Neural cell (in vitro differentiated cells): ENCODE results near the gene FAM83G. TPM values are rescaled to one million over a fixed set of nuclear protein-coding genes. Genes with fewer than 3 reads are reported as not detected.

ENCODE experiments used
- H2AFZ ChIP-seq: fragments of 200-600, 300-800 bp; sonication (generic), shearing (Covaris generic); 2 replicates; pipeline ENCODE4 v1.6.0; 2014; ENCODE audit warnings: low read depth, mild to moderate bottlenecking, antibody characterized with exemption, low read length, moderate library complexity
- H3F3A ChIP-seq: fragments of 200-600 bp; shearing (Covaris generic); 2 replicates; pipeline ENCODE4 v1.6.1; 2016; ENCODE audit warnings: mild to moderate bottlenecking, moderate library complexity, mixed read lengths, antibody characterized with exemption, low read length; ENCODE audit not compliant: insufficient read depth, poor library complexity, severe bottlenecking
- H3K27ac ChIP-seq: fragments of 200-600, 300-800 bp; sonication (generic), shearing (Covaris generic); 2 replicates; pipeline ENCODE4 v1.5.1; 2014; ENCODE audit warnings: mild to moderate bottlenecking, low read length, moderate library complexity
- H3K27me3 ChIP-seq: fragments of 300-800, 200-600 bp; sonication (generic), shearing (Covaris generic); 2 replicates; pipeline ENCODE4 v1.6.0; 2014; ENCODE audit warnings: mild to moderate bottlenecking, low read depth, low read length, moderate library complexity; ENCODE audit not compliant: insufficient read depth
- H3K36me3 ChIP-seq: fragments of 300-800, 200-600 bp; sonication (generic), shearing (Covaris generic); 2 replicates; pipeline ENCODE4 v1.5.1; 2014; ENCODE audit warnings: mild to moderate bottlenecking, antibody characterized with exemption, low read length, moderate library complexity; ENCODE audit not compliant: insufficient read depth
- H3K4me2 ChIP-seq: fragments of 300-800, 200-600 bp; sonication (generic), shearing (Covaris generic); 2 replicates; pipeline ENCODE4 v1.6.0; 2014; ENCODE audit warnings: mild to moderate bottlenecking, low read length
- H3K4me3 ChIP-seq: fragments of 300-800, 200-600 bp; sonication (generic), shearing (Covaris generic); 2 replicates; pipeline ENCODE4 v1.5.1; 2014; ENCODE audit warnings: mild to moderate bottlenecking, low read length, moderate library complexity
- H3K79me2 ChIP-seq: fragments of 200-600 bp; shearing (Covaris generic); replicated peaks from 2 replicates; pipeline ENCODE4 v1.6.0; 2014; ENCODE audit warnings: mild to moderate bottlenecking, low read length, moderate library complexity; ENCODE audit not compliant: insufficient read depth
- H3K9ac ChIP-seq: fragments of 300-800, 200-600 bp; sonication (generic), shearing (Covaris generic); 2 replicates; pipeline ENCODE4 v1.6.1; 2016; ENCODE audit warnings: mild to moderate bottlenecking, low read length, mixed read lengths
- H3K9me2 ChIP-seq: fragments of 200-600 bp; shearing (Covaris generic); 2 replicates; pipeline ENCODE4 v1.6.1; 2016; ENCODE audit warnings: mild to moderate bottlenecking, low read length, mixed read lengths; ENCODE audit not compliant: insufficient read depth
- H3K9me3 ChIP-seq: fragments of 200-600, 300-800 bp; sonication (generic), shearing (Covaris generic); 2 replicates; pipeline ENCODE4 v1.6.1; 2016; ENCODE audit warnings: mild to moderate bottlenecking, mixed run types, low read length, moderate library complexity, mixed read lengths
- H4K20me1 ChIP-seq: fragments of 200-600 bp; shearing (Covaris generic); 2 replicates; pipeline ENCODE4 v1.6.1; 2016; ENCODE audit warnings: mild to moderate bottlenecking, mixed run types; ENCODE audit not compliant: insufficient read depth
- CTCF ChIP-seq: fragments of 450-650 bp; IDR thresholded peaks from 2 replicates; pipeline ENCODE4 v1.5.1; 2014; ENCODE audit warnings: antibody characterized with exemption, mild to moderate bottlenecking, moderate library complexity; ENCODE audit not compliant: poor library complexity, severe bottlenecking
- EP300 ChIP-seq: fragments of 450-650 bp; conservative IDR thresholded peaks from 2 replicates; pipeline ENCODE4 v1.6.1; 2014; ENCODE audit warnings: antibody characterized with exemption, mild to moderate bottlenecking, moderate library complexity; ENCODE audit not compliant: poor library complexity, severe bottlenecking
- EZH2 ChIP-seq: fragments of 200-600, 300-800 bp; shearing (Covaris generic), sonication (generic); IDR thresholded peaks from 2 replicates; pipeline ENCODE4 v1.6.1; 2014; ENCODE audit warnings: antibody characterized with exemption, low read length, borderline replicate concordance, mild to moderate bottlenecking; ENCODE audit not compliant: insufficient read depth, poor library complexity, severe bottlenecking
- MXI1 ChIP-seq: fragments of 450-650 bp; conservative IDR thresholded peaks from 2 replicates; pipeline ENCODE4 v1.6.1; 2014; ENCODE audit warnings: antibody characterized with exemption, mild to moderate bottlenecking; ENCODE audit not compliant: poor library complexity, severe bottlenecking
- POLR2AphosphoS5 ChIP-seq: IDR thresholded peaks from 2 replicates; pipeline ENCODE4 v1.6.1; 2012
- RAD21 ChIP-seq: fragments of 450-650 bp; conservative IDR thresholded peaks from 2 replicates; pipeline ENCODE4 v1.6.1; 2014; ENCODE audit warnings: antibody characterized with exemption, mild to moderate bottlenecking, moderate library complexity
- SMC3 ChIP-seq: fragments of 450-650 bp; conservative IDR thresholded peaks from 2 replicates; pipeline ENCODE4 v1.6.1; 2014; ENCODE audit warnings: antibody characterized with exemption, mild to moderate bottlenecking, moderate library complexity; ENCODE audit not compliant: poor library complexity
- TAF1 ChIP-seq: IDR thresholded peaks from 2 replicates; pipeline ENCODE4 v1.6.1; 2012; ENCODE audit warnings: low read depth
- polyA plus RNA-seq: library from polyadenylated mRNA; depleted of rRNA; stranded (reverse); fragments of >200 nt; gene quantifications from 2 replicates; pipeline ENCODE4 v1.2.3, GENCODE V29; 2014
- TF ChIP-seq, protein P1 (sequence below): IDR thresholded peaks from 2 replicates; pipeline ENCODE4 v1.6.1; 2012; ENCODE audit warnings: borderline replicate concordance

Gene FAM83G
- polyA plus RNA-seq, 1 donor from 2014 or later: not detected

GRCh38 chr17:18963126-18964017 lies 41.2 kb downstream of the FAM83G start:
- Histone ChIP-seq H3K9me3 (no peaks in the 10 kb centered on the region), H3K9me2 (no peaks in the 10 kb centered on the region), H3K36me3 (no peaks in the 10 kb centered on the region), H3K27ac (no peak overlapping the region), H3F3A (no peaks in the 10 kb centered on the region), H3K9ac (no peak overlapping the region), H3K79me2 (no peaks in the 10 kb centered on the region), H2AFZ (no peak overlapping the region), H3K4me3 (no peak overlapping the region), H3K4me2 (no peak overlapping the region), H3K27me3 (no peaks in the 10 kb centered on the region), H4K20me1 (no peaks in the 10 kb centered on the region)
- TF ChIP-seq EZH2 (no peak), MXI1 (no peak), TAF1 (no peak), RAD21 (no peak), SMC3 (no peak), POLR2AphosphoS5 (no peak), CTCF (no peak), EP300 (no peak)
- TF ChIP-seq, protein P1, sequence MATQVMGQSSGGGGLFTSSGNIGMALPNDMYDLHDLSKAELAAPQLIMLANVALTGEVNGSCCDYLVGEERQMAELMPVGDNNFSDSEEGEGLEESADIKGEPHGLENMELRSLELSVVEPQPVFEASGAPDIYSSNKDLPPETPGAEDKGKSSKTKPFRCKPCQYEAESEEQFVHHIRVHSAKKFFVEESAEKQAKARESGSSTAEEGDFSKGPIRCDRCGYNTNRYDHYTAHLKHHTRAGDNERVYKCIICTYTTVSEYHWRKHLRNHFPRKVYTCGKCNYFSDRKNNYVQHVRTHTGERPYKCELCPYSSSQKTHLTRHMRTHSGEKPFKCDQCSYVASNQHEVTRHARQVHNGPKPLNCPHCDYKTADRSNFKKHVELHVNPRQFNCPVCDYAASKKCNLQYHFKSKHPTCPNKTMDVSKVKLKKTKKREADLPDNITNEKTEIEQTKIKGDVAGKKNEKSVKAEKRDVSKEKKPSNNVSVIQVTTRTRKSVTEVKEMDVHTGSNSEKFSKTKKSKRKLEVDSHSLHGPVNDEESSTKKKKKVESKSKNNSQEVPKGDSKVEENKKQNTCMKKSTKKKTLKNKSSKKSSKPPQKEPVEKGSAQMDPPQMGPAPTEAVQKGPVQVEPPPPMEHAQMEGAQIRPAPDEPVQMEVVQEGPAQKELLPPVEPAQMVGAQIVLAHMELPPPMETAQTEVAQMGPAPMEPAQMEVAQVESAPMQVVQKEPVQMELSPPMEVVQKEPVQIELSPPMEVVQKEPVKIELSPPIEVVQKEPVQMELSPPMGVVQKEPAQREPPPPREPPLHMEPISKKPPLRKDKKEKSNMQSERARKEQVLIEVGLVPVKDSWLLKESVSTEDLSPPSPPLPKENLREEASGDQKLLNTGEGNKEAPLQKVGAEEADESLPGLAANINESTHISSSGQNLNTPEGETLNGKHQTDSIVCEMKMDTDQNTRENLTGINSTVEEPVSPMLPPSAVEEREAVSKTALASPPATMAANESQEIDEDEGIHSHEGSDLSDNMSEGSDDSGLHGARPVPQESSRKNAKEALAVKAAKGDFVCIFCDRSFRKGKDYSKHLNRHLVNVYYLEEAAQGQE: no peak

DNA sequence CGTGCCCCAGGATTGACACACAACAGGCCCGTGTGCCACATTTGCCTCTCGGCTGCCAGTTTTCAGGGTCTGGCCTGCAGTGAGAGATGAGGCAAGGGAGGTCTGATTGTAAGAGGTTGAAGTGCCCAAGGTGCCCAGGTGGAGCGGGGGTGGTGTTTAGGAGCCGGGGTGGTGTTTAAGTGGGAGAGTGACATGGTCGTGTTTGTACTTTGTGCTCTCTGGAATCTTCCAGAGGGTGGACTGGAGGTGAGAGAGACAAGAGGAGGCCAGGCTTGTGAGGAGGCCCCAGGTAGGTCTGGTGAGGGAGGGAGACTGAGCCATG lies 42.1 kb downstream of the FAM83G start:
- no peak overlapping the region for H2AFZ ChIP-seq
- no peaks in the 10 kb centered on the region for H3K9me2 ChIP-seq
- H3K9me3 ChIP-seq: no peaks in the 10 kb centered on the region
- H3K36me3 ChIP-seq: no peaks in the 10 kb centered on the region
- no peak overlapping the region for H3K4me2 ChIP-seq
- no peaks in the 10 kb centered on the region for H3F3A ChIP-seq
- no peak overlapping the region for H3K4me3 ChIP-seq
- no peak overlapping the region for H3K9ac ChIP-seq
- no peaks in the 10 kb centered on the region for H3K79me2 ChIP-seq
- TF ChIP-seq CTCF (no peak), EZH2 (no peak), SMC3 (no peak), RAD21 (no peak), TAF1 (no peak), POLR2AphosphoS5 (no peak), EP300 (no peak), MXI1 (no peak)
- TF ChIP-seq, protein P1: no peak
- H4K20me1 ChIP-seq: no peaks in the 10 kb centered on the region
- H3K27ac ChIP-seq: no peak overlapping the region
- H3K27me3 ChIP-seq: no peaks in the 10 kb centered on the region
